SK-N-SH (cell line): Measurements from ENCODE around the gene SHISAL1. TPM values are rescaled to one million over a fixed set of nuclear protein-coding genes. Genes with fewer than 3 reads are reported as not detected.
A peak's percentile ranks its signal among the peaks of the same experiment; 100 is the strongest.

Source experiments
- CTCF ChIA-PET: fragments of 300-600, 350-600 bp; formaldehyde crosslinking; extraction: SDS; loops from one replicate; lab custom pipeline; 2021; lab: Yijun Ruan, JAX
- POLR2A ChIA-PET: fragments of 350-600 bp; sonication (Branson Sonifier 250); formaldehyde crosslinking; extraction: SDS; loops from one replicate; lab custom pipeline; 2020; ENCODE audit warnings: antibody characterized with exemption, inconsistent platforms; lab: Yijun Ruan, JAX
- DNase-seq: peaks from one replicate; pipeline ENCODE4 v3.0.0; 2012
- H2AFZ ChIP-seq: fragments of 200-600 bp; sonication (generic); 2 replicates; pipeline ENCODE4 v1.8.1; 2016; ENCODE audit warnings: antibody characterized with exemption, mild to moderate bottlenecking, low read depth
- H3F3A ChIP-seq: fragments of 200-600 bp; sonication (generic); replicated peaks from 2 replicates; pipeline ENCODE3; 2016; ENCODE audit warnings: antibody characterized with exemption, mild to moderate bottlenecking; ENCODE audit not compliant: insufficient read depth
- H3K27ac ChIP-seq, 2 experiments: fragments of 200-500 bp in 1 of 2; fragments of 200-600 bp in 1 of 2; sonication (Bioruptor generic) in 1 of 2; sonication (generic), shearing (Covaris generic) in 1 of 2; 2 replicates each; pipeline versions ENCODE4 v1.5.1 to v1.6.1; 2014 to 2016; ENCODE audit warnings: low read depth in 2 of 2, inconsistent platforms in 1 of 2, low read length in 1 of 2, mild to moderate bottlenecking in 1 of 2, mixed read lengths in 1 of 2
- H3K27me3 ChIP-seq: fragments of 200-600 bp; sonication (generic), shearing (Covaris generic); 2 replicates; pipeline ENCODE4 v1.6.1; 2016; ENCODE audit warnings: mixed run types; ENCODE audit not compliant: insufficient read depth
- H3K36me3 ChIP-seq, 2 experiments: fragments of 200-500 bp in 1 of 2; fragments of 200-600 bp in 1 of 2; sonication (Bioruptor generic) in 1 of 2; sonication (generic) in 1 of 2; replicated peaks in 1 of 2; 2 replicates each; pipeline versions ENCODE3 to v1.5.1; 2014 to 2016; ENCODE audit warnings: low read length in 1 of 2, mild to moderate bottlenecking in 1 of 2; ENCODE audit not compliant: insufficient read depth in 2 of 2, control insufficient read depth in 1 of 2
- H3K4me1 ChIP-seq, 2 experiments: fragments of 200-500 bp in 1 of 2; fragments of 200-600 bp in 1 of 2; sonication (Bioruptor generic) in 1 of 2; sonication (generic), shearing (Covaris generic) in 1 of 2; 2 replicates each; pipeline versions ENCODE4 v1.5.1 to v1.6.1; 2014 to 2016; ENCODE audit warnings: low read depth in 1 of 2, low read length in 1 of 2, mixed run types in 1 of 2; ENCODE audit not compliant: insufficient read depth in 2 of 2, control insufficient read depth in 1 of 2
- H3K4me2 ChIP-seq: fragments of 200-600 bp; sonication (generic), shearing (Covaris generic); 2 replicates; pipeline ENCODE4 v1.6.1; 2017; ENCODE audit warnings: mixed run types
- H3K4me3 ChIP-seq, 2 experiments: fragments of 200-500 bp in 1 of 2; fragments of 200-600 bp in 1 of 2; sonication (Bioruptor generic) in 1 of 2; sonication (generic), shearing (Covaris generic) in 1 of 2; 2 replicates each; pipeline versions ENCODE4 v1.5.1 to v1.8.1; 2014 to 2016; ENCODE audit warnings: low read depth in 2 of 2, inconsistent platforms in 1 of 2, low read length in 1 of 2, mild to moderate bottlenecking in 1 of 2, mixed read lengths in 1 of 2, moderate library complexity in 1 of 2
- H3K79me2 ChIP-seq: fragments of 200-600 bp; sonication (generic); 2 replicates; pipeline ENCODE4 v1.8.1; 2017; ENCODE audit warnings: mild to moderate bottlenecking; ENCODE audit not compliant: insufficient read depth
- H3K9ac ChIP-seq: fragments of 200-600 bp; sonication (generic); 2 replicates; pipeline ENCODE4 v1.6.1; 2017; ENCODE audit warnings: mixed run types
- H3K9me2 ChIP-seq: fragments of 200-600 bp; sonication (generic); 2 replicates; pipeline ENCODE4 v1.6.1; 2017; ENCODE audit warnings: mixed run types
- H3K9me3 ChIP-seq: fragments of 200-600 bp; sonication (generic); 2 replicates; pipeline ENCODE4 v1.6.1; 2017; ENCODE audit warnings: mixed run types, mild to moderate bottlenecking, moderate library complexity
- H4K20me1 ChIP-seq: fragments of 200-600 bp; sonication (generic); 2 replicates; pipeline ENCODE4 v1.6.1; 2017; ENCODE audit warnings: mild to moderate bottlenecking, mixed run types; ENCODE audit not compliant: insufficient read depth
- EP300 ChIP-seq, 2 experiments: IDR thresholded peaks; 2 replicates each; pipeline versions ENCODE4 v1.4.0 to v1.6.1; 2012; ENCODE audit warnings: borderline replicate concordance in 1 of 2, low read depth in 1 of 2, low read length in 1 of 2
- GABPA ChIP-seq: IDR thresholded peaks from 2 replicates; pipeline ENCODE4 v1.4.0; 2012; ENCODE audit warnings: low read depth, mild to moderate bottlenecking
- GATA2 ChIP-seq: sonication (generic); formaldehyde crosslinking; IDR thresholded peaks from 2 replicates; pipeline ENCODE4 v1.5.0; 2020; ENCODE audit warnings: mild to moderate bottlenecking, missing genetic modification reagents
- MEF2A ChIP-seq: IDR thresholded peaks from 2 replicates; pipeline ENCODE4 v1.4.0; 2012; ENCODE audit warnings: low read depth, borderline replicate concordance
- NFIC ChIP-seq: IDR thresholded peaks from 2 replicates; pipeline ENCODE4 v1.4.0; 2012; ENCODE audit warnings: borderline replicate concordance
- NRF1 ChIP-seq: IDR thresholded peaks from 2 replicates; pipeline ENCODE4 v1.6.1; 2012; ENCODE audit warnings: low read depth, mild to moderate bottlenecking, low read length
- PBX3 ChIP-seq: IDR thresholded peaks from 2 replicates; pipeline ENCODE4; 2012
- RFX5 ChIP-seq: IDR thresholded peaks from 2 replicates; pipeline ENCODE4 v1.6.1; 2012; ENCODE audit warnings: mild to moderate bottlenecking, improper control_type of control experiment, low read length
- RXRA ChIP-seq: IDR thresholded peaks from 2 replicates; pipeline ENCODE4 v1.4.0; 2012; ENCODE audit warnings: low read depth, mild to moderate bottlenecking, borderline replicate concordance
- SIN3A ChIP-seq: IDR thresholded peaks from 2 replicates; pipeline ENCODE4 v1.6.1; 2012; ENCODE audit warnings: low read depth, mild to moderate bottlenecking, low read length, moderate library complexity, borderline replicate concordance
- SMC3 ChIP-seq: IDR thresholded peaks from 2 replicates; pipeline ENCODE4 v1.6.1; 2012; ENCODE audit warnings: low read depth, low read length, improper control_type of control experiment
- TCF12 ChIP-seq: IDR thresholded peaks from 2 replicates; pipeline ENCODE4 v1.4.0; 2012
- TEAD4 ChIP-seq: IDR thresholded peaks from 2 replicates; pipeline ENCODE4 v1.4.0; 2012; ENCODE audit warnings: mild to moderate bottlenecking, borderline replicate concordance; ENCODE audit not compliant: insufficient read depth
- USF1 ChIP-seq: IDR thresholded peaks from 2 replicates; pipeline ENCODE4 v1.4.0; 2012; ENCODE audit warnings: low read depth, borderline replicate concordance
- USF2 ChIP-seq: fragments of 150-350 bp; IDR thresholded peaks from 2 replicates; pipeline ENCODE4 v1.6.1; 2017; ENCODE audit warnings: antibody characterized with exemption, low read length, low read depth, borderline replicate concordance
- YY1 ChIP-seq: IDR thresholded peaks from 2 replicates; pipeline ENCODE4 v1.4.0; 2012; ENCODE audit warnings: low read depth, mild to moderate bottlenecking
- WGBS: methylation state at CpG from one replicate; pipeline ENCODE4 v1.1.6; 2017; ENCODE audit warnings: low lambda C conversion rate; 5-methylcytosine and 5-hydroxymethylcytosine counted together
- polyA plus RNA-seq, 3 experiments: library from polyadenylated mRNA; depleted of rRNA; stranded (reverse); fragments of >200 nt; gene quantifications; 2 replicates each; pipeline ENCODE4 v1.2.3, GENCODE V29; 2012

SHISAL1 gene
- polyA plus RNA-seq, 1 of the 3 experiments (the other 2 are of a cell fraction), result 0.10 TPM

GRCh38 chr22:44342347-44342956 is 29.7 kb upstream of the SHISAL1 start:
- peaks cover 3 to 36% of the 10 kb centered on the region in 2 experiments; a peak in 1 of 4 replicates for H3K4me1 ChIP-seq
- CTCF ChIA-PET, result interaction anchor here (1.0 to 1.5 kb wide), 5 partner anchors 13 to 285 kb away, joined by 3 to 6 read pairs (median 3); no protein-coding TSS in a partner anchor
- H4K20me1 ChIP-seq, result no peaks in the 10 kb centered on the region
- POLR2A ChIA-PET, result no interaction called here
- WGBS, result 81% methylated on average over 2 of the region's 5 CpGs
- no peak overlapping the region for H2AFZ ChIP-seq
- no peak overlapping the region for H3K9ac ChIP-seq
- no peaks in the 10 kb centered on the region for H3K36me3 ChIP-seq
- no peaks in the 10 kb centered on the region for H3K79me2 ChIP-seq
- H3F3A ChIP-seq, result peaks cover 3% of the 10 kb centered on the region
- H3K4me3 ChIP-seq, result no peak overlapping the region
- no peak for TF ChIP-seq SMC3
- TF ChIP-seq YY1, result no peak
- no peak for TF ChIP-seq PBX3
- no peak for TF ChIP-seq RFX5
- no peak for TF ChIP-seq RXRA
- TF ChIP-seq USF1, result no peak
- no peak for TF ChIP-seq SIN3A
- TF ChIP-seq MEF2A, result no peak
- TF ChIP-seq NRF1, result no peak
- TF ChIP-seq TEAD4, result no peak
- no peak for TF ChIP-seq EP300 (IDR thresholded peaks at IDR 0.05; ENCODE audit: borderline replicate concordance in 1 of 2, low read depth in 1 of 2, low read length in 1 of 2)
- TF ChIP-seq NFIC, result no peak
- no peak for TF ChIP-seq TCF12
- no peak for TF ChIP-seq GATA2
- TF ChIP-seq GABPA, result no peak
- no peak for TF ChIP-seq USF2
- peak overlapping the region in 1 of 2 experiments; percentile 72; a peak in 2 of 4 replicates for H3K27ac ChIP-seq
- H3K4me2 ChIP-seq, result no peak overlapping the region
- no peak for DNase-seq
- no peaks in the 10 kb centered on the region for H3K9me3 ChIP-seq
- H3K9me2 ChIP-seq, result no peaks in the 10 kb centered on the region
- H3K27me3 ChIP-seq, result no peaks in the 10 kb centered on the region
